KOPT-K1 (cell line): ENCODE data around the gene ACTL8.

Source experiments
- H3K27ac ChIP-seq: fragments of 200-600 bp; sonication (generic); 2 replicates; pipeline ENCODE4 v1.5.1; 2016; ENCODE audit warnings: antibody characterized with exemption, mild to moderate bottlenecking, low read depth, low read length; ENCODE audit not compliant: poor library complexity, severe bottlenecking
- H3K36me3 ChIP-seq: fragments of 200-600 bp; sonication (generic); 2 replicates; pipeline ENCODE4 v1.5.1; 2017; ENCODE audit warnings: antibody characterized with exemption, mild to moderate bottlenecking, low read length, moderate library complexity; ENCODE audit not compliant: insufficient read depth
- H3K9me3 ChIP-seq: fragments of 200-600 bp; sonication (generic); 2 replicates; pipeline ENCODE4 v1.5.1; 2017; ENCODE audit warnings: antibody characterized with exemption, low read length, mild to moderate bottlenecking; ENCODE audit not compliant: insufficient read depth, poor library complexity, severe bottlenecking

ACTL8 gene

DNA sequence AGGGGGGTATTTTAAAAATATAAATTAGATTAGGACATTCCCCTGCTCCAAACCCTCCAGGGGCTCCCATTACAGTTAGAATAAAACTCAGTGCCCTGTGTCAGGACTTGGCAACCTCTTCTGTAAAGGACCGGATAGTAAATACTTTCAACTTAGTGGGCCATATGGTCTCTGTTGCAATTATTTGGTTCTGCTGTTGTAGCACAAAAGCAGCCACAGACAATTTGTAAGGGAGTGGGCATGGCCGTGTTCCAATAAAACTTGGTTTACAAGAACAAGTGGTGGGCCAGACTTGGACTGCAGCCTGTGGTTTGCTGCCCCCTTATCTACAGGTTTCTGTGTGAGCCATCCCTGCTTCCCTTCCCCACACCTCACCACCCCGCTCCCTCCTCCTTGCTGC is 92.0 kb downstream of the ACTL8 start:
- no peaks in the 10 kb centered on the region for H3K36me3 ChIP-seq
- H3K27ac ChIP-seq, result no peak overlapping the region
- peaks cover 4% of the 10 kb centered on the region for H3K9me3 ChIP-seq

DNA sequence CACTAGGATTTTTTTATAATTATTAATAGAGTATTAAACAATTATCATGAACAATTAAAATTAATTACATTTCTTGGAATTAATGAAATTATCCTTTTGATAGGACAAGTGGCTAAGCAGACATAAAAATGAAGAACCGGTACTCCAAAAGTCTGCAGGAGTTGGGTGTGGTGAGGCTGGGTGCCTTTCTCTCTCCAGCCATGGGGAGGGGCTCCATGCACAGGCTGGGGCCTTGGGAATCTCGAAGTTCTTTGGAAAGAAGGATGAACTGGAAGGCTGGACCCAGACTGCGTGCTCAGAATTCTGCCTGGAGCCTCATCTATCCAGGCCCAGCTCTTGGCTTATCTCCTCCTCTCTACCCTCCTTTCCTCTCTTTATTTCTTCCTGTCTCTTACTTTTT is 94.1 kb downstream of the ACTL8 start:
- H3K36me3 ChIP-seq, result no peaks in the 10 kb centered on the region
- H3K27ac ChIP-seq, result no peak overlapping the region
- H3K9me3 ChIP-seq, result peaks cover 4% of the 10 kb centered on the region

DNA sequence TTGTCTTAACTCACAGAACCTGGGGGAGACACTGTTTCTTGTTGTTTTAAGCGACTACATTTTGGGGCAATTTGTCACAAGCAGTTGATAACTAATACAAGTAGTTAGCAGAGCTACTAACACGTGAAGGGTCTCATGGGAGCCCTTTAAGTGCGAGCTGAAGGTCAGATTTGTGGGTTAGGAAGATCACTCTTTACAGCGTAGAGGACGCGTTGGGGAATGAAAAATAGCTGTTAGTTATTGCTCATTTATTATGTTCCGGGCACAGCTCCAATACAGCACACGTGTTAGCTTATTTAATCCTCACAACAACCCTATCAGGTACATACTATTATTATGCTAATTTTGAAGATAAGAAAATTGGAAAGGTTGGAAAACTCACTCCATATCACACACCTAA is 95.9 kb downstream of the ACTL8 start:
- Histone ChIP-seq H3K27ac (no peak overlapping the region), H3K9me3 (peaks cover 4% of the 10 kb centered on the region), H3K36me3 (no peaks in the 10 kb centered on the region)

DNA sequence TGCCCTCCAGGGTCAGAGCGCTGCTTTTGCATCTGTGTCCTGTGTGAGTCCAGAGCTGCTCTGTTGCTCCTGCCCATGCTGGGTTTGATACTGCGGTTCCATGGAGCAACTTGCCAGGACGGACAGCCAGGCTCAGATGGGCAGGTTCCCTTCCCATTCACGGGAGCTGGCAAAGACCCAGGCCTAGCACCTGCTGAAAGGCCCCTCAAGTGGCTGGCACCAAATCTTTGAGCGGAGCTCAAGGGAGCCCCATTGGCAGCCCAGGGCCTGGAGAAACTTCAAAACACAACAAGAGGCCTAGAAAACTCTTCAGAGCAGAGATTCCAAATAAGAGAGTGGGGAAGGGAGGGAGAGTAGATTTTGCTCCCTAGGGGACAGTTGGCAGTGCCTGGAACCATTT is 97.2 kb downstream of the ACTL8 start:
- Histone ChIP-seq H3K27ac (no peak overlapping the region), H3K9me3 (peaks cover 4% of the 10 kb centered on the region), H3K36me3 (no peaks in the 10 kb centered on the region)

DNA sequence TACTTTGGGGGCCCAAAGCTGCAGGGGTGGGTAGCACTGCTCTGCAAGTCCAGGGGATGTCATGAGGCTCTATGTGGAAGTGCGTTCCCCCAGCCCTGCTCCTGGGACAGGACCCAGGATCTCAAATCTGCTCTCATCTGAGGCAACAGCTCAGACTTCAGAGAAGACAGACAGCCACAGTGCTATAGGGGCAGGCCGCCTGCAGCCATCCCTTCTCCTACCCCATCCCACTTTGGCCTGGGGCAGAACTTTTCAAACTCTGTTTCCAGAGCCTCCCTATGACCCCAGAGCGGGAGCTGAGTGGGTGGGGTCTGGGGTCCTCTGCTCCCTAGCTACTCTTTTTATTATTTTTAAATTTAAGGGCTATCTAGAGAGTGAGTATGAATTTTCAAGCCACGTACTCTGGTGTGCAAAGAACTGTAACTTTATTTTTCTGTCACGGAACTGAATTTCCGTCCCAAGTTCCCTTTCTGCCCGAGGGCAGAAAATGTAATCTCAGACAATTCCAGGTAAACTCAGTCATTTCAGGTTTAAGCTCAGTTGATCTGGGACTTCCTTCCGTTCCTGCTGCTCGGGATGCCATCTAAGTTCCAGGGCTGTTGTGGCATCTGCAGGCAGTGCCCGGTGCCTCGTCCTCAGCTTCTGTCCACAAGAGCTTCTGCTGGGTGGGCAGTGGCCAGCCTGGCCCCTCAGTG is 98.3 kb downstream of the ACTL8 start:
- H3K27ac ChIP-seq, result no peak overlapping the region
- H3K9me3 ChIP-seq, result peaks cover 1% of the 10 kb centered on the region
- H3K36me3 ChIP-seq, result no peaks in the 10 kb centered on the region

DNA sequence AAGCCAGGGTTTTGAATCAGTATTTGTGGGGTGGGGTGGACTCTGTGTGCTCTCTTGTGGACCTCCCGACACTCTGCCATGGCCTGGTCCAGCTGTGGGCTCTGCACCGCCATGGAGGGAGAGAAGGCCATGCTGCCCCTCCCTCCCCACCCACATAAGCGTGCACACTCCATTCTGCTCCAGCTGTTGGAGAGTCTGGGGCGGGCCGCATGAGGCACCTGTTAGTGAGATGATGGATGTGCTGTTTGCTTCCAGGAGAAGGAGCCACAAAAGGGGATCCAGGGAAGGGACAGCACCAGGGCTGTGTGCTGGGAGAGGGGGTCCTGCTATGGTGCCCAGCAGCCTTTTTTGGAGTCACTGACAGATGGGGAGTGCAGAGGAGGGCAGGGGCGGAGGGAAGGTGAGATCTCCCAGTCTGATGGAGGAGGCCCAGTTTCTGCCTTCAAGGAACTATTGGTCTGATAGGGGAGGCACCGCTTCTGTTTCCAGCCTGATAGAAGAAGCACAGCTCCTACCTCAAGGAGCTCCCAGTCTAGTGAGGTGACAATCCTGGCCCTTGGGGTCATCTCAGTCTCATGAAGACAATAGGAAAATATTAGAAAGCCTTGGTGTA is 101.5 kb downstream of the ACTL8 start:
- no peaks in the 10 kb centered on the region for H3K36me3 ChIP-seq
- no peak overlapping the region for H3K27ac ChIP-seq
- no peaks in the 10 kb centered on the region for H3K9me3 ChIP-seq

DNA sequence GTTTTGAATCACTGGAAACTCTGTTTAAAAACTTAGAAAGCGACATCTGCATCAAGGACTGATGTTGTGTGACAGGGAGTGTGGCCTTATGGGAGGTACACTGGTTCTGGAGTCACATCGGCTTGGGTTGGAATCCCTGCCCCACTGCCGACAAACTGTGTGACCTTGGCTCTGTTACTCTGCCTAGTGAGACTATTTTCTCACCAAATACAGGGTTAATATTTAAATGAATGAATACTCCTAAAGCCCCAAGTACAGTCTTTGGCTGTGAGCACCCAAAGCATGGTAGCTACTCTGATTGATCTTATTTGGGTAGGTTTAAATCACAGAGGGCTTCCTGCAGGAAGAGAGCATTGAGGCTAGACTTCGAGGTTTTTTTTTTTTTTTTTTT is 102.0 kb downstream of the ACTL8 start:
- Histone ChIP-seq H3K36me3 (no peaks in the 10 kb centered on the region), H3K9me3 (no peaks in the 10 kb centered on the region), H3K27ac (no peak overlapping the region)

DNA sequence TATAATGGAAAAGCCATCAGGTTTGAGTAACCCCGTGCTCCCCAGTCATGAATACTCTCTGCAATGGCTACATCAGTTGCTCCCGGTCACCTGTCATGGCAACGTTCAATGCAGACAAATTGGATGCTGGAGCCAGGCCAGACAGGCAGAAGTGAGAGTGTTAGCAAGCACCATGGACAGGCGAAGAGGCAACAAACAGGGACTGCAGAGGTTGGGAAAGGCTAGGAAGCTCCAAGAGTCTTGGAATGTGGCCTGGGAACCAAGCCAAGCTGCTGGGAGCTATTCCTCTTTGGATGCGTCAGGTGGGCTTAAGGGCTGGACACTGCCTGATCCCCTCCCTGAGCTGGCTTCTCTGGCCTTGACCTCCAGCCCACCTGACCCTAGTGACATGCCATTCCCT is 102.9 kb downstream of the ACTL8 start:
- Histone ChIP-seq H3K36me3 (no peaks in the 10 kb centered on the region), H3K27ac (no peak overlapping the region), H3K9me3 (no peaks in the 10 kb centered on the region)

DNA sequence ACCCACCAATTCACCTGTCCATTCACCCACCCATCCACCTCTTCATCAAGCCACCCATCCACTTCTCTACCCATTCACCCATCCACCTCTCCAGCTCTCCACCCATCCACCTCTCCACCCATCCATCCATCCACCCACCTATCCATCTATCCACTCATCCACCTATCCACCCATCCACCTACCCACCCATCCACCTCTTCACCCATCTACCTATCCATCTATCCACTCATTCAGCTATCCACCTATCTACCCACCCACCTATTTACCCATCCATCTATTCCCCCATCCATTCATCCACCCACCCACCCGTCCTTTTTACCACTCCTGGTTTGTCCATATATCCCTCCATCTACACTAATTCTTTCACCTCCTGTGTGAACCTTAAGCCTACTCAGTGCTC is 105.7 kb downstream of the ACTL8 start:
- Histone ChIP-seq H3K9me3 (no peaks in the 10 kb centered on the region), H3K36me3 (no peaks in the 10 kb centered on the region), H3K27ac (no peak overlapping the region)

DNA sequence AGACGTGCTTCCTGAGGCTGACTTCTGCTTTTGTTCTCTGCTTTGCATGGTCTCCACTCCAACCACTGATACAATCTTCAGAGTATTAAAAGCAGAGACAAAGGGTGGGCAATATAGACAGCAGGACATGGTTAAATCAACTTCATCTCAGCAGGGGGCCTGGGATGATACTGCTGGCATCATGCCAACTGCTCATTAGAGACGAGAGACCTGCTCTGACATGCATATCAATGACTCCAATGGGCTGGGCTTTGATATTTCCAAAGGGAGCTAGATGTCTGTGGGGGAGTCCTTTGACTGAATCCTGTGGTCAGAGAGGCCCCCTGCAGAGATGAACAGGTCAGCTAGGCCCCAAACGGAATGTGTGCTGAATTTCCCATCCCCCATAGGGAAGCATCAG is 106.6 kb downstream of the ACTL8 start:
- Histone ChIP-seq H3K36me3 (no peaks in the 10 kb centered on the region), H3K9me3 (no peaks in the 10 kb centered on the region)

DNA sequence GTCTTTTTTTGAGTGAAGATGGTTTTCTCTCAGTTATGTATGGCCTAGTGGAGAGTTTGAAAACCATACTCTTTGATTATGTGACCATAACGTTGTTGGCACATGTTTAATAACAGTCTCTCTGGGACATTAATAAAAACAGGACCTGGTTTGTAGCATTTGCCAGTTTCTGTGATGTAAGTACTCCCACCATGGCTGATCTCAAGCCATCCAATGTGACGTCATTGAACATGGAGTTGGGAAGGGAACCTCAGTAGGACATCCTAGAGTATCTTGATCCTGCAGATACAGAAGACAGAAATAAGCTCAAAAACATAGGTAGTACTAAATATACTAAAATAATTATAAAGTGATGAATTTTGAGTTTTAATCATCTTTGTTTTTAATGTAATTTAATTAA is 107.0 kb downstream of the ACTL8 start:
- no peaks in the 10 kb centered on the region for H3K36me3 ChIP-seq
- H3K27ac ChIP-seq, result no peak overlapping the region
- no peaks in the 10 kb centered on the region for H3K9me3 ChIP-seq

More for the DNA sequence above, 106.6 kb downstream of the ACTL8 start:
- H3K27ac ChIP-seq, result no peak overlapping the region

DNA sequence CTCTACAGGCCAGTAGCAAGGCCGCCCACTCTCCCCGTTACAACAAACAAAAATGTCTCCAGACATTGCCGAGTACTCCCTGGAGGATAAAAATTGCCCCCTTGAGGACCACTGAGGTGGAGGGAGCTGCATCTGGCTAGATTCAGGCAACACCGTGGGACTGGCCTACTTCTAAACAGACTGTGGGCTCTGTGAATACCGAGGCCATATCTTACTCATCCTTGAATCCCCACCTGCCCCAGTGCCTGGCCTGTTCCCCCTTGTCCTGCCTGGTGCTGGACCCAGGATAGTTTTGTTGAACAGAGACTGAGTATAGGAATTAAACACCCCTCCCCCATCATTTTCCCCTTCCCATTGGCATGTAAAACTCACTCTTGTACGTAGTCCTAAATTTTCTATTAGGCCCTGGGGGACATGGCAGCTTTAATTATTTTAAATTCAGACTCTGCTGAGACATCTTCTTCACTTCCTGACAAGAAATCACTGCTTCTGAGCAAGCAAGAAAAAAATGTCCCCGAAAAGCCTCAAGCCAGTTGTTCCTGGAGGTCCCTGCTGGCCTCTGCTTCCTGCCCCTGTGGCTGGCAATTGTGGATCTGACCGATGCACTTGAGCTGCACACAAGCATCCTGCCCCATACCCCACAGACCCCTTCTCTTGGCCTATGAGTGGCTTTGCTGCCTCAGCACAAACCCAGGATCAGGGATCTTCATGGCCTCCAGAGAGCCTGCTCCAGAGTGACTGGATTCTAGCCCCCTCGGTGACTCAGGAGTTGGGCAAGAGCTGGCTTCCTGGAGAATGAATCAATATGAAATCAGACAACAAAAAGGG is 111.0 kb downstream of the ACTL8 start:
- H3K9me3 ChIP-seq, result no peaks in the 10 kb centered on the region
- no peaks in the 10 kb centered on the region for H3K36me3 ChIP-seq
- H3K27ac ChIP-seq, result no peak overlapping the region

DNA sequence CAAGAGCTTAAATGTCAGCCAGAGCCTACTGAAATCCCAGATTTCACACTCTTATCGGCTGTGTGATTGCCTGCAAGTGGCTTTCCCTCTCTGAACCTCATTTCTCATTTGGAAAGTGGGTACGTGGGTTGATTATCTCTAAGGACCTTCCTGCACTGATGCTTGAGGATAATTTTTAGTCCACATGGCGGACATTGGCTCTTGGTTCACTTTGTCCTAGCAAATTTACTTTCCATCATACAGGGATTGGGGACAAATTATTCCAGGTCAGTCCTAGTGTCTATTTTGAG is 111.6 kb downstream of the ACTL8 start:
- no peaks in the 10 kb centered on the region for H3K9me3 ChIP-seq
- H3K27ac ChIP-seq, result no peak overlapping the region
- no peaks in the 10 kb centered on the region for H3K36me3 ChIP-seq

DNA sequence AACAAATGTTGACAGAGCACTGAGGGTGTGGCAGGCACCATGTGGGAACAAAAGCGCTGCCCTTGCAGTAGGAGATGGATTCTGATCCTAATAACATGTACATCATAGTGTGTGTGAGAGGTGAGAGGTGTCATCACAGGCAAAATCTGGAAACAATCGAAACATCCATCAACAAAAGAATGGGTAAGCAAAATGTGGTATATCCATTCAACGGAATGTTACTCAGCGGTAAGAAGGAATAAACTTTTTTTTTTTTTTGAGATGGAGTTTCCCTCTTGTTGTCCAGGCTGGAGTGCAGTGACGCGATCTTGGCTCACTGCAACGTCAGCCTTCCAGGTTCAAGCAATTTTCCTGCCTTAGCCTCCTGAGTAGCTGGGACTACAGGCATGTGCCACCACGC is 112.3 kb downstream of the ACTL8 start:
- H3K9me3 ChIP-seq, result no peaks in the 10 kb centered on the region
- no peaks in the 10 kb centered on the region for H3K36me3 ChIP-seq
- no peak overlapping the region for H3K27ac ChIP-seq

DNA sequence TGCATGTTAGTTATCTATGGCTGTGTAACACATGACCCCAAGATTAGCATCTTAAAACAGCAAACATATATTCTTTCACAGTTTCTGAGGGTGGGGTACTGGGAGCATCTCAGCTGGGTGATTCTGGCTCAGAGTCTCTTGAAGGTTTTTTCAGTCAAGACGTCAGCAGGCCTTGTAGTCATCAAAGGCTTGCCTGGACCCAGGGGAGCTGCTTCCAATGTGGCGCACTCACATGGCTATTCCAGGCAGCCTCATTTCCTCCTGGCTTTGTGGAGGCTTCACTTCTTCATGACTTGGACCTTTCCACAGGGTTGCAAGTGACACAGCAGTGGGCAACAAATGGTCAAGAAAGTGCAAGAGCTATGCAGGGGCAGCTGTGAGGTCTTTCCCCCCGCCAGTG is 114.7 kb downstream of the ACTL8 start:
- no peak overlapping the region for H3K27ac ChIP-seq
- no peaks in the 10 kb centered on the region for H3K36me3 ChIP-seq
- H3K9me3 ChIP-seq, result no peaks in the 10 kb centered on the region

DNA sequence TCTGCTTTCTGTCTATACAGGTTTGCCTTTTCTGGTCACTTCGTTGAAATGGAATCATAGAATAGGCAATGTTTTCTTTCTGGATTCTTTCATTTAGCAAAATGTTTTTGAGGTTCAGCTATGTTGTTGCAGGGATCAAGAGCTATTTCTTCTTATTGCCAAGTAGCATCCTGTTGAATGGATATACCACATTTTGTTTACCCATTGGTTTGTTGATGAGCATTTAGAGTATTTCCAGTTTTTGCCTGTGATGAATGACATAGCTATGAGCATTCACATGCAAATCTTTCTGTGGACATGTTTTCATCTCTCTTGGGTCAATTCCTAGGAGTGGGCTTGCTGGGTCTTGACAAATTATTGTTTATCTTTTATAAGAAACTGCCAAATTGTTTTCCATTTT is 115.5 kb downstream of the ACTL8 start:
- H3K27ac ChIP-seq, result no peak overlapping the region
- no peaks in the 10 kb centered on the region for H3K9me3 ChIP-seq
- H3K36me3 ChIP-seq, result no peaks in the 10 kb centered on the region
